Inferior parietal cortex (tissue), 1 donor: ENCODE data around the gene EID1.
"Not testable (repeated sequence)": the region's sequence is repeated elsewhere in the genome, so short reads cannot be mapped to it uniquely, and the experiment has no call there.

ENCODE experiments used
- DNase-seq: peaks from one replicate; pipeline ENCODE4 v3.0.0-alpha.2; 2016; ENCODE audit errors: extremely low spot score

Gene EID1, protein sequence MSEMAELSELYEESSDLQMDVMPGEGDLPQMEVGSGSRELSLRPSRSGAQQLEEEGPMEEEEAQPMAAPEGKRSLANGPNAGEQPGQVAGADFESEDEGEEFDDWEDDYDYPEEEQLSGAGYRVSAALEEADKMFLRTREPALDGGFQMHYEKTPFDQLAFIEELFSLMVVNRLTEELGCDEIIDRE

DNA sequence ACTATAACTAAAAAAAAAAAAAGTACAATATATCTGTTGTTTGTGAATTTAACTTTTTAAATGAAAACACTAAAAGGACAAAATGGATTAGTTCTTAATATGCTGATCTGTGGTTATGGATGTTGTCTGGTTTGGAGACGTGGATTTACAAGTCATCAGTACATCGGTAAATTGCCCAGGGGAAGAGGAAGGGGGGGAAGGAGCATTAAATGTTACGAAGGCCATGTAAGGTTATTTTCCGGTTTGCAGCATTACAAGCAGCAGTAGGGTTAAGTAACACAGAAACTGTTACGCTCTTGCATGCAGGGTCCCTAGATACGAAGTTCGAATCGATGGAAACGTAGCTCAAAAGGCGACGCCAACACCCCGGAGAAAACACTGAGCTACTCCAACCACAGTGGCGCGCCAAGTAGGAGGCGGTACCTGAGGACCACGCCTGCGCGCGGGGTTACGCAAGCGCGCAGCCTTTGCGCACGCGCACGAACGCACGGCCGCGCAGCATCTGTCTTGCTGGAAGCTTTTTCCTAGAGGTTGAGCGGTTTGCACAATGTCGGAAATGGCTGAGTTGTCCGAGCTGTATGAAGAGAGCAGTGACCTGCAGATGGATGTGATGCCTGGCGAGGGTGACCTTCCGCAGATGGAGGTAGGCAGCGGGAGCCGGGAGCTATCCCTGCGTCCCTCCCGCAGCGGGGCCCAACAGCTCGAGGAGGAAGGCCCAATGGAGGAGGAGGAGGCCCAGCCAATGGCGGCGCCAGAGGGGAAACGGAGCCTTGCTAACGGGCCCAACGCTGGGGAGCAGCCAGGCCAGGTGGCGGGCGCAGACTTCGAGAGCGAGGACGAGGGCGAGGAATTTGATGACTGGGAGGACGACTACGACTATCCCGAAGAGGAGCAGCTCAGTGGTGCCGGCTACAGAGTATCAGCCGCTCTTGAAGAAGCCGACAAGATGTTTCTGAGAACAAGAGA is at the start of gene EID1:
Gene EID1, plus strand, starts transcription at position 505 of the 966 bp plus-strand sequence. Its CDS starts 43 bp downstream, at position 548.
- DNase-seq: peak; percentile 96

DNA sequence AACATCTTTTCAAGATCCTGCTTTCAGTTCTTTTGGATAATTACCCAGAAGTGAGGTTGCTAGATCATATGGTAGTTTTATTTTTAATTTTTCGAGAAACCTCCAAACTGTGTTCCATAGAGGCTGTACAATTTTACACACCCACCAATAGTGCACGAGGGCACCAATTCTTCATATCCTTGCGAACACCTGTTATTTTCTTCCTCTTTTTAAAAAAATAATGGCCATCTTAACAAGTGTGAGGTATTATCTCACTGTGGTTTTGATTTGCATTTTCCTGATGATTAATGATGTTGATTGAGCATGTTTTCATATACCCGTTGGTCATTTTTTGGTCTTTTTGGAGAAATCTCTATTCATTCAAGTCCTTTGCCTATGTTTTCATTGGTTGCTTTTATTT is 49.5 kb upstream of the EID1 start:
- no peak for DNase-seq

DNA sequence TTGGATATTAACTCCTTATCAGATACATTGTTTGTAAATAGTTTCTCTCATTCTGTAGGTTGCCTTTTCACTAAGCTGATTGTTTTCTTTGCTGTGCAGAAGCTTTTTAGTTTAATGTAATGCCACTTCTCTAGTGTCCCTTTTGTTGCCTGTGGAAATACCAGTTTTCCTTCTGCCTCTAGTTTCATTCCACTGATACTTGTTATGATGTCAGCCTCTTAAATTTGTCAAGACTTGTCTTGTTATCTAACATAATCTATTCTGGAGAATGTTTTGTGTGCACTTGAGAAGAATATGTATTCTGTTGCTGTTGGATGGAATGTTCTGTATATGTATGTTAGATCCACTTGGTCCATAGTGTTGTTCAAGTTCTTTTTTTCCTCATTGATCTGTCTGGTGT is 49.0 kb upstream of the EID1 start:
- no peak for DNase-seq

DNA sequence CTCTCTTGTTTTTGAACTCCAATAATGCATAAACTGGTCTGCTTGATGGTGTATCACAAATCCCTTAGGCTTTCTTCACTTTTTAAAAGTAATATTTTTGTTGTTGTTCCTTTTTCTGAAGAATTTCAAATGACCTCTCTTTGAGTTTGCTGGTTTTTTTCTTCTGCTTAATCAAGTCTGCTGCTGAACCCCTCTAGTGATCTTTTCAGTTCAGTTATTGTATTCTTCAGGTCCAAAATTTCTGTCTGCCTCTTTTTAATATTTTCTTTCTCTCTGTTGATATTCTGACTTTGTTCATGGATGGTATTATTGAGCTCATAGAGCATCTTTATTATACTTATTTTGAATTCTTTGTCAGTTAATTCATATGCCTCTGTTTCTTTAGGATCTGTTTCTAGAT is 45.3 kb upstream of the EID1 start:
- no peak for DNase-seq

DNA sequence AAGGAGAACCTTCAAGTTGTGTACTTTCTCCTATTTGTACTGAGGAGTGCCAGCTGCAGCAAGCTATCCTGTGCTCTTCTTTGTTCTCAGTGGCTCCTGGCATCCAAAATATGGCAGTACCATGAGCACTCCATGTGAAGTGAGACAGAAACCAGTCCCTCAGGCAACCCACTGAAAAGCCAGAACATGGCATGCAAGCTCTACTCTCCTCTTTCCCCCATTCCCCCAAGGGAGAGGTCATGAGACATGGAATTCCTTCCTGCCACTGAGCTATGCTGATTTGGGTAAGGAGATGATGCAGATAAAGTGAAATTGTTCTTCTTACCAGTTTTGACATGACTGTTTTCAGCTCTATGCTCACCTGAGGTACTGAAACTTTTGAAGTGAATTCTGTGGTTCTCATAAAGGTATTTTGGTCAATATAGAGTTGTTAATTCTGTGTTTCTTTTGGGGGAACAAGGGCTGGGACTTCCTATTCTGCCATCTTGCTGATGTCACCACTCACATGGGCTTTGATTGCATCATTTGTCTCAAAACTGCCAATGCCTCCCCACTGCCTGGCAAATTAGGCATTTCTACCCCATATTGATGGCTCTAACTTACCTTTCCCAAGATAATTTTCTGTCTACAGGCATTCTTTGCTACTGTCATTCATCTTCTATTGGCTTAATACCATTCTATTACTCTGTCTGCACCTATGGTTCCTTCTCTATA is 44.3 kb upstream of the EID1 start:
- no peak for DNase-seq

DNA sequence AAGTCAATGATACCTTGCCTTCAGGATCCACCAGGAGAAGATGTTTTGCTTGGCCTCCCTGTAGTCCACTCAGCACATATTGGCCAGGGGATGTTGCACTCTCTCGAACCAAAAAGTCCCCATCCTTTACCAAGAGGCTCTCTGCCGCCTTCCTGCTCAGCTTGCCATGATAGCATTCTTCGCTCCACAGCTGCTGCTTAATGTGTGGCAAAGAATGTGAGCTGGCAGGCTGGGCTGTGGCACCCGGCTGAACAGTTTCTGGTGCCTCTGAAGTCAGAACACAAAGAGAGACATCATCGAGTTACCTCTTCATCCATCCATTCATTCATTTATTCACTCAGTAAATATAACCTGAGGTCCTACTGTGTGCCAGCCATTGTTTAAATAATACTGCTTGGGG is 43.2 kb upstream of the EID1 start:
- no peak for DNase-seq

DNA sequence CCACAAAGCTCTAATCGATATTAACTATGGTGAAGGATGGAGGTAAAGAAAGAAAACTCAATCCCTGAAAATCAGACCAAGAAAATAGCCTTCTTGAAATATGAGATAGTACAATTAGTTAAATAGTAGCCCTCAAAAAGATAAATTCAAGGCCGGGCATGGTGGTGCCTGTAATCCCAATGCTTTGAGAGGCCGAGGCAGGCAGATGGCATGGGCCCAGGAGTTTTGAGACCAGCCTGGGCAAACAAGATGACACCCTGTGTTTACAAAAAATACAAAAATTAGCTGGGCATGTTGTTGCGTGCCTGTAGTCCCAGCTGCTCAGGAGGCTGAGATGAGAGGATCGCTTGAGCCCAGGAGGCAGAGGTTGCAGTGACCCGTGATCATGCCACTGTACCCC is 35.4 kb upstream of the EID1 start:
- no peak for DNase-seq

DNA sequence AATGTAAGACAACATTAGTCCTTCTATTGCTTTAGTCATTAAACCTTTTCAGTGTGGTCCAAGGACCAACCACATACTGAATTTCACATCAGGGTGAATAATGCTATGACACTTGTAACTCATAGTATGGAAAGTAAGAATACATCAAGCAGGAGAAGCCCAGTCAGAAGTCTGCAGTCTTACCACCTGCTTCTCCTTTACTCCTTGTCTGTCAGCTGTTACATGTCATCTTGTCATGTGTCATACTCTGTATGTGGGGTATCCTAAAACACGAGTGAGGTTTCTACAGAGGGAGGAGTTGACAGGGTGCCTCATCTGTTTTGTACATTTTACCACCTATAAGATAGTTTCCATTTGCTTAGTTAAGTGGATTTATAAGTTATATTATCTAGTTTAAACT is 32.8 kb upstream of the EID1 start:
- DNase-seq: no peak

DNA sequence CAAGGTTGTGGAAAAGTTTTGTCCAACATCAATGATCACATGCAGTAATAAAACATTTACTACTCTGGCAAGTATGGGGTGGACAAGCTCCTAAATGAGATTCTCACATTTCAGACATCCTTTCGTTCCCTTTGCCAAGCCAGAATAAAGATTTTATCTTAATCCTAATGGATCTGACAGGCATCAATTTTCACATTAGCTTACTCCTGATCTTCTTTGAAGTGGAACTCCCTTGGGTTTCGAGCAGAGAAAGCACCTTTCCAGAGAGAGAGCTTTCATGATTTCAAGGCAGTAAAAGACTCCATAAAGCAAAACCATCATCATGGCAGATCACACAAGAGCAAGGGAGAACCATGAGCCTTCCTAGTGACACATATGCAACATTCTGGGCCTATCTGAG is 27.3 kb upstream of the EID1 start:
- no peak for DNase-seq

DNA sequence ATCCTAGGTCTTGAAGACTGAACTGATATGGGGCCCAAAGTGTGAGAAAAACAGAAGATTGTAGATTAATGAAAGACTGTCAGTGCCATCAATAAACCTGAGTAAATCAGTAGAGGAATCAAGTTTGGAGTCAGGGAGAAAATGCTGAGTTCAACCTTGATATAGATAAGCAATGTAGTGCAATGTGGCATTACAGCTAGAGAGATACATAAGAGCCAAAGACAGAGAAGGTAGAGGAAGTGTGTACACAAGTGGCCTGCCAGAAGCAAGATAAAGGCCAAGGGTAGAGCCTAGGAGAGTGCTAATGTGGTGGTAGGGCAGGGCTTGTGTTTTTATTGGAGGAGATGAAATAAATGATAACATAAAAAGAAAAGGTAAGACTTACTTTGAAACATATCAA is 26.0 kb upstream of the EID1 start:
- no peak for DNase-seq

DNA sequence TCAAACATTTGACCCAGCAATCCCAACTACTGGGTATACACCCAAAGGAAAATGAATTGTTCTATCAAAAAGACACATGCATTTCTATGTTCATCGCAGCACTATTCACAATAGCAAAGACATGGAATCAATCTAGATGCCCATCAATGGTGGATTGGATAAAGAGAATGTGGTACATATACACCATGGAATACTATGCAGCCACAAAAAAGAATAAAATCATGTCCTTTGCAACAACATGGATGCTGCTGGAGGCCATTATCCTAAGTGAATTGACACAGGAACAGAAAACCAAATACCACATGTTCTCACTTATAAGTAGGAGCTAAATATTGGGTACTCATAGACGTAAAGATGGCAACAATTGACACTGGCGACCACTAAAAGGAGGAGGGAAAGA is 23.5 kb upstream of the EID1 start:
- DNase-seq: not testable (repeated sequence)

DNA sequence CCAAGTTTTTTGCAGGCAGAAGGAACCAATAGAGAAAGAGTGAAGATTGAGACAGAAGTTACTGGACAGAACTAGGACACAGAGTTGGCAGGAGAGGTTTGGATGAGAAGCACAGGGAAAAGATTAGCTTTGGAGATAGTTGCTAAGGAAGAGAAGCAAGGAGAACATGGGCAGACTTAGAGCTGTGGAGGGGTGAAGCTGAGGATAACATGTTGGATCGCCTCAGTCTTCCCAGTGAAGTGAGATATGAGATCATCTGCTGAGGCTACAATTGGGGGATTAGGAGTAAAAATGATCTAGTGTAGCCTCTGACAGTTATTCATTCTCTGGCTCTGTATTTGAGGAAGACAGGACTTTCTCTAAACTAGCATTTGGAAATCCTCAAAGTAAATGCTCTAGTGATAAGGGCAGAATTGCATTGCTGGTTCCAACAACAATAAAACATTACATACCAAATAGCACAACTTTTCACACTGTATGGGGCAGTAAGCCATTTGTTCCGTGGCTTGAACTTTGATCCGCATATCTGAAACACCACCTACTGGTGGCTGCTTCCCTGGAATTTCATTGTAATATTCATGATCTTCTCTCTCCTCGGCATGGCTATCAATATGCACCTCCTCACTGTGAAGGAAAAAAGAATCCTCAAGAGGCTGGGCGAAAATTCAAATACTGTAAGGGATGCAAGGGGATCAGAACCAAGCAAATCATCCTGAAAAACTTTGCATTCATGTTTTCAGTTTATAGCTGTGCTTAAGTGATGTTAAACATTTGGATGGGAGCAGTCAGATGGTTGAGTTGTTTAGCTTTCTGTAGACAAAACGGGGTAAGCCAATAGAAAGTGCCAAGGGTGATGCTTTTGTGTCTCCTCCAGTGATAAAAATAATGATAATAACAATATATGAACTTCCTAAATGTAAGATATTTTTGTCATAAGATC is 22.2 kb upstream of the EID1 start:
- DNase-seq: peak; percentile 49

DNA sequence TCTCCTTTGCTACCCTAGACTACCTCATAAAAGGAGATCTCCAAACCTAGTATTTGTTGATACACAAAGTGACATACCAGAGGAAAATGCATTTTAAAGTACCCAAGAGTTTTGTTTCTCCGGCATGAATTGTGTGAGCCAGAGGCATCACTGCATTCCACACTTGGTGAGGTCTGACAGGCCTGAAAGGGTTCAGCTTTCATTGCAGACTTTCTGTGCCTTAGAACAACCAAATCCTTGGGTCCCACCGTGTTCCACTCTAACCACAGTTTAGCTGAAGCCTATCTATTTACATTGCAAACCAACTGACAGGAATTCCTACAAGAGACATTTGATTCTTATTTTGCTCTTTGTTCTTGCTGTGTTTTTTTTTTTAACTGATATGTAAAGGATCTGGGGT is 21.0 kb upstream of the EID1 start:
- DNase-seq: no peak

DNA sequence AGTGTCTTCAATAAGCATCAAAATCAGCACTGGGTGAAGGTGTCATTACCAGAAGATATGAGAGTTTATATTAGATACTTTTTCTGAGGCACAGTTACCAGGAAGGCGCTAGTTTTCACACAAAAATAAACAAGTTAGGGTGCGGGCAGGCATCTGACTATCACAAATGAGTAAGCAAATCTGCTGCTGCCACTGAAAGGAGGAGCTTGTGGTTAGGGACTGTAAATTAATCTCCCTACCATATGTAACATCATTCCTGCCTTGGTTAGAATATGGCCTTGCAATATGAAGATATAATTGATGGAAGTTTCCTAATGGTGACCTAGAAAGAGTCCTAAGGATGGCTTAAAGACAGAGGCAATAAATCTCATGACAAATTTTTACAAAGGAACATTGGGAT is 19.5 kb upstream of the EID1 start:
- no peak for DNase-seq

DNA sequence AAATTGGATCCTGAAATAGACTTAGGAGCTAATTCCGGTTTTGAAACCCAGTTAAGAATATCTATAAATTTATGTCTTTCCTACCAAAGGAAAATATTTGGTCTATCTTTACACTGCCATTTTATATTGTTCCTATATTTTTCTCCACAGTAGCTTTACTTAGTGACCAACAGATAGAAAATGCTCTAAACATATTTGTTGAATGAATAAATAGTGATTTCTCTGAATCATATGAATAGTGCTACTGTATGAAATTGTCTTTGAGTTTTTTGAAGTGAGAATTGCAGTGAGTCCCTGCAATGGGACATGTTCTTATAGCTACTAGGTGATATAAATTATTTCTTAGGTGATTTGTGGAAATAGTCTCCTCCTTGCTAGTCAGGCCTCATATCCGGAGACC is 18.5 kb upstream of the EID1 start:
- DNase-seq: no peak

DNA sequence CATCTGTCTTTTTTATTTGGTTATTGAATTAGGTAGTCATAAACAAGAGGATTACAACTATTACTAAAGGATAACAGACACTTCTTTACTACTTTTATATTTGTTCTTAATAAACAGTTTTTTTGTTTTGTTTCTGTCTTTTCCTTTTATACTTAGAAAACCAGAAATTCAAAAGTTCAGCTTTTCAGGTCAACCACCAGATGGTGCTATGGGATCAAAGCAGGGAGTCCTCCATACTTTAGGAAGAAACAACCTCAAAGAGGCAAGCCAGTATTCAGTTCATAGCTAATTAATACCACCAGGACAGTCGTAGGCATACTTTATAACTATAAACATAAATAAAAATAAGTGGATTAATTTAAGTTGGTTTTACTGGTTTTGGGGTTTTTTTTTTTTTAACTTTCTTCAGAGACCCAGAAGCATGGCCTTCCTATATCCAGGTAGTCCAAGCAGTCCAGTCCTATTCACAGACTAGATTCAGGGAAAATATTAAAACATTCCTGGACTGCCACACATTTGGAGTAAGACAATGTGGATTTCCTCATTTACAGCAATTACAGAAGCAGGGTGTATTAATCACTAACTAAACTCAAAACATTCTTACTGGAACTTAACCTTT is 16.0 kb upstream of the EID1 start:
- peak; percentile 85 for DNase-seq

DNA sequence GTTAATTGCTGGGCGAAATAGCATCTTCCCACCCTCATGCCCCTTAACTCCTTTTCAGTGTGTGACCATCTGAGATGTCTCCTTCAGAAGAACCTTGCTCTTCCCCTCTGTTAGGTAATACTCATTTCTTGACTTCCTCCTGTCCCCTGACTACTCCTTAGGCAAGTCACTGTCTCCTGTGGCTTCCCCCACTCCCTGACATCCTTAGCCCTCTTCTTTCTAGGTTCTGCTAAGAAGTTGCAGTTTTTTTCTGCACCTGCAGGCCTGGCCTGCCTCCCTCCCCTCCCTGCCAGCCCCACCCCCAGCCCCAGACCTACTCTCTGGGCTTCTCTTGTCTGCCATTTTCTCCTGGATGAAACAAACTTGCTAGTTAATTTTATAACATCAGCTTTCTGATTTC is 15.2 kb upstream of the EID1 start:
- DNase-seq: no peak

DNA sequence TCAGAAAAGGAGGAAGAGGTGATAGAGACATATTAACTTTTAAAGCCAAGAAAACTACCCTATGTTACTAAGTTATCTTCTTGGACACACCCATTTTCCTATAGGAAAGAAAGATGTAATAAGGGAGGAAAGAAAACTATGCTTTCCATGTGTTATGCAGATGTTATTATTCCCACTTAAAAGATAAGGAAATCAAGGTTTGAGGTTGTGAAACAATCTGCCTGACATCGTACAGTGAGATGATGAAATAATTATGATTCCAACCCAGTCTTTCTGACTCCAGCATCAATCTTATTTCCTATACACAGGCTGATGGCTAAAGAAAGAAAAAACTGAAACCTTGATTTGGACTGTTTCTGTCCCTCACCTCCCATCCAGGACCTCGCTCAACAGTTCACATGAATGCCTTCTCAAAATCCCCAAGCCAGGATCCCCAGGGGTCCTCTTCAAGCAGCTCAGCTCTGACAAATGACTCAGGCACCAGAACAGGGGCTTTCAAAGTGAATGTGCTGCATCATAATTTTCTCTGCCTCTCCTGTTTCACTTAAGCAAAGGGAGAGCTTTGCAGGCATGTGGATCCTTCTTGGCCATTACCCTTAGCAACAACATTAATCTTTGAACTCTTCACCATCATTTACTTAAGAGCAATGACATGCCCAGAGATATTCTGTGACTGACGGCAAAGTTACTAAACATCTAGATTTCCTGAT is 12.4 kb upstream of the EID1 start:
- no peak for DNase-seq

DNA sequence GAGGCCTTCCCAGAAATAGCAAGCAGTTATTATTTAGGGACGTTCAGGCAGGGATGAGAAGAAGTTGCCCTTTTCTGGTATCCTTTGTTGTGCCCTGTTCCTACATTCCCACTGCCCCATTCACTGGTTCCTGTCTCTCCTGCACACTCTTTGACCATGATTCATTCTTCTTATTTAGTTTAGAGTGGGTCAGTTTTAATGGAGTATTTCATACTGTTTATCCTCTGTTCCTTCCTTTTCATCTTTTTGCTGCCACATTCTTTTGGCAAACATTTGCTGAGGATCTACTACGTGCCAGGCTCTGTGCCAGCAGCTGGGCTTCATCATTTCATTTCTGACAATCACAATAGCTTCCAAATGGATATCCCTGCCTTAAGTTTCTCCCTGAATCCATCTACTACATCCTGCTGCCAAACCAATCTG is 11.8 kb upstream of the EID1 start:
- no peak for DNase-seq

DNA sequence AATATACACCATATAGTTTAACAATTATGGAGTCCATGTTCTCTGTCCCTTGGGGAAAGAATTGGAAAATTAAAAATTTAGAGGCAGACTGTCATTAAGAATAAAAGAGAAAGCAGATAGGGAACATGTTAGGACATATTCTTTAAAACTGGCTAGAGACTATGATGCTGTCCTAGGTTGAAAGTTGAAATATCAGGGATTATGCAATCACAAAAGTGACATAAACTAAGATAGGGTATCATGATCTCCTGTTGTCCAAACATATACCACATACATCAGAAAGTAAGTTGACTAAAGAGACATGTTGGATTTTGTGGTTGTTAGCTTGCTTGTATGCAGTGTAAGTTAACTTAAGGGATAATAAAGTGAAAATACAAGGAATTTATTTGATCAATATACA is 9.9 kb upstream of the EID1 start:
- no peak for DNase-seq
